RWPE2 (cell line): ENCODE data around the gene TM4SF18.
"Not testable (repeated sequence)": the region's sequence is repeated elsewhere in the genome, so short reads cannot be mapped to it uniquely, and the experiment has no call there.

Experiments
- ATAC-seq: fragments of 200-7000 bp; cut with Tn5 transposase; 3 replicates; pipeline ENCODE4 v1.9.1; 2021; ENCODE audit warnings: low read depth
- DNase-seq: peaks from one replicate; pipeline ENCODE4 v3.0.0-alpha.2; 2020; ENCODE audit warnings: low spot score
- H3K27ac ChIP-seq: fragments of 450-650 bp; 2 replicates; pipeline ENCODE4 v1.5.1; 2017; ENCODE audit warnings: mild to moderate bottlenecking; ENCODE audit not compliant: poor library complexity, severe bottlenecking
- H3K27me3 ChIP-seq: fragments of 250-450 bp; sonication (Bioruptor Pico); 2 replicates; pipeline ENCODE4 v1.5.1; 2021; ENCODE audit warnings: mild to moderate bottlenecking, moderate library complexity; ENCODE audit not compliant: insufficient read depth, poor library complexity, severe bottlenecking
- H3K36me3 ChIP-seq: fragments of 250-450 bp; sonication (Bioruptor Pico); 2 replicates; pipeline ENCODE4 v1.5.1; 2020; ENCODE audit warnings: low read depth, mild to moderate bottlenecking, moderate library complexity
- H3K4me1 ChIP-seq: fragments of 250-450 bp; sonication (Bioruptor Pico); 2 replicates; pipeline ENCODE4 v1.5.1; 2021; ENCODE audit warnings: mild to moderate bottlenecking, moderate library complexity; ENCODE audit not compliant: insufficient read depth, poor library complexity, severe bottlenecking
- H3K4me3 ChIP-seq: fragments of 250-450 bp; sonication (Bioruptor Pico); 2 replicates; pipeline ENCODE4 v1.5.1; 2021; ENCODE audit warnings: mild to moderate bottlenecking, moderate library complexity; ENCODE audit not compliant: severe bottlenecking
- H3K9me3 ChIP-seq: fragments of 250-450 bp; sonication (Bioruptor Pico); 2 replicates; pipeline ENCODE4 v1.5.1; 2021; ENCODE audit warnings: mild to moderate bottlenecking, moderate library complexity; ENCODE audit not compliant: severe bottlenecking
- TF ChIP-seq, protein P1 (sequence below): fragments of 450-650 bp; IDR thresholded peaks from one replicate; pipeline ENCODE4 v1.5.1; 2017; ENCODE audit warnings: mild to moderate bottlenecking, moderate library complexity; ENCODE audit not compliant: poor library complexity, severe bottlenecking

TM4SF18 gene

GRCh38 chr3:149342413-149343380 lies 9.3 kb upstream of the TM4SF18 start:
- ATAC-seq (peak; percentile 62), DNase-seq (no peak)
- peaks cover 2% of the 10 kb centered on the region for H3K9me3 ChIP-seq
- no peaks in the 10 kb centered on the region for H3K36me3 ChIP-seq
- TF ChIP-seq, protein P1, sequence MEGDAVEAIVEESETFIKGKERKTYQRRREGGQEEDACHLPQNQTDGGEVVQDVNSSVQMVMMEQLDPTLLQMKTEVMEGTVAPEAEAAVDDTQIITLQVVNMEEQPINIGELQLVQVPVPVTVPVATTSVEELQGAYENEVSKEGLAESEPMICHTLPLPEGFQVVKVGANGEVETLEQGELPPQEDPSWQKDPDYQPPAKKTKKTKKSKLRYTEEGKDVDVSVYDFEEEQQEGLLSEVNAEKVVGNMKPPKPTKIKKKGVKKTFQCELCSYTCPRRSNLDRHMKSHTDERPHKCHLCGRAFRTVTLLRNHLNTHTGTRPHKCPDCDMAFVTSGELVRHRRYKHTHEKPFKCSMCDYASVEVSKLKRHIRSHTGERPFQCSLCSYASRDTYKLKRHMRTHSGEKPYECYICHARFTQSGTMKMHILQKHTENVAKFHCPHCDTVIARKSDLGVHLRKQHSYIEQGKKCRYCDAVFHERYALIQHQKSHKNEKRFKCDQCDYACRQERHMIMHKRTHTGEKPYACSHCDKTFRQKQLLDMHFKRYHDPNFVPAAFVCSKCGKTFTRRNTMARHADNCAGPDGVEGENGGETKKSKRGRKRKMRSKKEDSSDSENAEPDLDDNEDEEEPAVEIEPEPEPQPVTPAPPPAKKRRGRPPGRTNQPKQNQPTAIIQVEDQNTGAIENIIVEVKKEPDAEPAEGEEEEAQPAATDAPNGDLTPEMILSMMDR: no peak
- no peaks in the 10 kb centered on the region for H3K27me3 ChIP-seq
- H3K4me1 ChIP-seq: peaks cover 41% of the 10 kb centered on the region
- H3K27ac ChIP-seq: peak overlapping the region; percentile 98
- H3K4me3 ChIP-seq: no peak overlapping the region

- no peaks in the 10 kb centered on the region for H3K9me3 ChIP-seq
- ATAC-seq (peak; percentile 17; the same call in 2 of the 3 replicates), DNase-seq (no peak)
- TF ChIP-seq, protein P1: no peak
- H3K36me3 ChIP-seq: no peaks in the 10 kb centered on the region
- H3K4me1 ChIP-seq: peaks cover 41% of the 10 kb centered on the region
- H3K27me3 ChIP-seq: no peaks in the 10 kb centered on the region
- peak overlapping the region; percentile 98 for H3K27ac ChIP-seq
- H3K4me3 ChIP-seq: no peak overlapping the region
These were observed 7.0 kb upstream of the TM4SF18 start for GRCh38 chr3:149340310-149340933.

GRCh38 chr3:149339931-149340309 lies 6.5 kb upstream of the TM4SF18 start:
- Histone ChIP-seq H3K4me1 (peaks cover 41% of the 10 kb centered on the region), H3K36me3 (no peaks in the 10 kb centered on the region), H3K27ac (peak overlapping the region; percentile 98), H3K4me3 (no peak overlapping the region), H3K9me3 (no peaks in the 10 kb centered on the region), H3K27me3 (no peaks in the 10 kb centered on the region)
- TF ChIP-seq, protein P1: no peak
- DNase-seq (peak; percentile 93), ATAC-seq (peak; percentile 98)

DNA sequence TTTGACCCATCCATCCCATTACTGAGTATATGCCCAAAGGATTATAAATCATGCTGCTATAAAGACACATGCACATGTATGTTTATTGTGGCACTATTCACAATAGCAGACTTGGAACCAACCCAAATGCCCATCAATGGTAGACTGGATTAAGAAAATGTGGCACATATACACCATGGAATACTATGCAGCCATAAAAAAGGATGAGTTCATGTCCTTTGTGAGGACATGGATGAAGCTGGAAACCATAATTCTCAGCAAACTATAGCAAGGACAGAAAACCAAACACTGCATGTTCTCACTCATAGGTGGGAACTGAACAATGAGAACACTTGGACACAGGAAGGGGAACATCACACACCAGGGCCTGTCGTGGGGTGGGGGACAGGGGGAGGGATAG lies 4.0 kb upstream of the TM4SF18 start:
- peaks cover 33% of the 10 kb centered on the region for H3K4me1 ChIP-seq
- H3K27me3 ChIP-seq, H3K36me3 ChIP-seq, H3K4me3 ChIP-seq, H3K9me3 ChIP-seq, H3K27ac ChIP-seq, ATAC-seq, DNase-seq: not testable (repeated sequence)

DNA sequence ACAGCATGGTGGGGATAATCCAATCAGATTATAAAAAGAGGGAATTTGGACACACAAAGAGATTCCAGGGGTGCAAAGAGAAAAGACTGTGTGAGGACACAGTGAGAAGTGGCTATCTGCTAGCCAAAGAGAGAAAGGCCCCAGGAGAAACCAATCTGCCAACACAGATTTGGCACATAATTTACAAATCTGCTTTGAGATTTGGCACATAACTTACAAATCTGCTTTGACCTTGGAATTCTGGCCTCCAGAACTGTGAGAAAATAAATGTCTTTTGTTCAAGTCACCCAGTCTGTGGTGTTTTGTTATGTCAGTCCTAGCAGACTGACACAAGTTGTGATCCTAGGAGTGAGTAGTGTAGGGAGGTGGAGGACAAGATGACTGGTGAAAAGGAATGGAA lies 3.5 kb upstream of the TM4SF18 start:
- Histone ChIP-seq H3K4me3 (no peak overlapping the region), H3K27me3 (no peaks in the 10 kb centered on the region), H3K9me3 (no peaks in the 10 kb centered on the region), H3K27ac (no peak overlapping the region), H3K36me3 (no peaks in the 10 kb centered on the region; the same call in 1 of the 2 replicates), H3K4me1 (peaks cover 28% of the 10 kb centered on the region)
- DNase-seq (no peak), ATAC-seq (no peak)
- TF ChIP-seq, protein P1: no peak
